ENCODE results near the gene PHF14. TPM values are rescaled to one million over a fixed set of nuclear protein-coding genes. Genes with fewer than 3 reads are reported as not detected.

PHF14 gene
- polyA plus RNA-seq, 4 donors, result 18.6 to 27.9 (median 25.1) TPM

DNA sequence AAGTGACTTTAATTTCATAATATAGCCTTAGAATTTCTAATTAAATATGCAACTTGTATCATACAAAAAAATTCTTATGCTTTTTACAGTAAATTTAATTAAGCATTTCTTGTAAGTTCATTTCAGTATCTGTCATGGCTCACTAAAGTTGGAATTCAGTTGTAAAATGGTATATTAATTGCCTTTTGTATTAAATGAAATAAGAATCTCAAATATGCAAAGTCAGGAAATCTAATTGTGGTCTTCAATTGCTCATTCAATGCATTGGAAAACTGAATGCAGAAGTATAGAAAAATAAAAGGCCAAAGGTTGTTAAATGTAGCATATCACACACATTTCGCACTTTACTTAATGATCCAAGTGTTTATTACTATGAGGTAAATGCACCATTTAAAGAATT, 189.5 kb downstream of the PHF14 start:
- Histone ChIP-seq H3K27me3 (ENCODE audit: control insufficient read depth in 3 of 3, insufficient read depth in 3 of 3, low read length in 3 of 3) (no peaks in the 10 kb centered on the region), H3K9me3 (ENCODE audit: control insufficient read depth in 2 of 2, insufficient read depth in 1 of 2, low read depth in 1 of 2, low read length in 1 of 2) (no peaks in the 10 kb centered on the region), H3K27ac (ENCODE audit: low read depth in 1 of 3, low read length in 2 of 3) (no peak overlapping the region), H3K4me1 (ENCODE audit: control insufficient read depth in 3 of 3, insufficient read depth in 2 of 3, low read depth in 1 of 3, low read length in 2 of 3) (no peaks in the 10 kb centered on the region), H3K36me3 (ENCODE audit: control insufficient read depth in 3 of 3, insufficient read depth in 2 of 3, low read depth in 1 of 3, low read length in 3 of 3) (peaks cover 0 to 3% (median 0%) of the 10 kb centered on the region in 3 donors), H3K4me3 (ENCODE audit: low read depth in 1 of 3, low read length in 3 of 3) (no peak overlapping the region)
- 96 to 97% (median 96%) methylated on average over 1 of the region's 1 CpG for WGBS, 3 donors
- FAIRE-seq (no peak), DNase-seq (no peak)

DNA sequence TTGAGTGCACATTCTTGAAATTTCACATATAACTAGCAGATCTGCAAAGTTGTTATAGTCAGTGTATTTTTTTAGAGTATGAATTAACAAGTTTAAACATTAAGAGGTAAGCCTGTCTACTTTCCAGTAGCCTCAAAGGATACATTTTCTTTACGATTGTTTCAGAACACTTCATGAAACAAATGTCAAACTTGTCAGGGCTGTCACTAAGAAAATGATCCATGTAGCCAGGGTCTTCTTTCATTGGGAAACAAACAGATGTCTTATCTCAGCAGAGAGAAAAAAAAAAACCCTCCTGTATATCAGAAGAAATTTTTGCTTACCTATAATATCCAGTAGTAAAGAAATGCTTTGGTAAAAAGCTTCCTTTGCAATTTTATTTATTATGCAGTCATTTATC, 192.4 kb downstream of the PHF14 start:
- no peaks in the 10 kb centered on the region for H3K9me3 ChIP-seq (ENCODE audit: control insufficient read depth in 2 of 2, insufficient read depth in 1 of 2, low read depth in 1 of 2, low read length in 1 of 2)
- no peaks in the 10 kb centered on the region for H3K27me3 ChIP-seq (ENCODE audit: control insufficient read depth in 3 of 3, insufficient read depth in 3 of 3, low read length in 3 of 3)
- H3K27ac ChIP-seq (ENCODE audit: low read depth in 1 of 3, low read length in 2 of 3), result no peak overlapping the region
- no peaks in the 10 kb centered on the region for H3K4me1 ChIP-seq (ENCODE audit: control insufficient read depth in 3 of 3, insufficient read depth in 2 of 3, low read depth in 1 of 3, low read length in 2 of 3)
- H3K36me3 ChIP-seq (ENCODE audit: control insufficient read depth in 3 of 3, insufficient read depth in 2 of 3, low read depth in 1 of 3, low read length in 3 of 3), result peaks cover 0 to 3% (median 0%) of the 10 kb centered on the region in 3 donors
- H3K4me3 ChIP-seq (ENCODE audit: low read depth in 1 of 3, low read length in 3 of 3), result no peak overlapping the region
- no peak for FAIRE-seq
- WGBS, 3 donors, result 91 to 93% (median 92%) methylated on average over 1 of the region's 1 CpG
- DNase-seq, result no peak

DNA sequence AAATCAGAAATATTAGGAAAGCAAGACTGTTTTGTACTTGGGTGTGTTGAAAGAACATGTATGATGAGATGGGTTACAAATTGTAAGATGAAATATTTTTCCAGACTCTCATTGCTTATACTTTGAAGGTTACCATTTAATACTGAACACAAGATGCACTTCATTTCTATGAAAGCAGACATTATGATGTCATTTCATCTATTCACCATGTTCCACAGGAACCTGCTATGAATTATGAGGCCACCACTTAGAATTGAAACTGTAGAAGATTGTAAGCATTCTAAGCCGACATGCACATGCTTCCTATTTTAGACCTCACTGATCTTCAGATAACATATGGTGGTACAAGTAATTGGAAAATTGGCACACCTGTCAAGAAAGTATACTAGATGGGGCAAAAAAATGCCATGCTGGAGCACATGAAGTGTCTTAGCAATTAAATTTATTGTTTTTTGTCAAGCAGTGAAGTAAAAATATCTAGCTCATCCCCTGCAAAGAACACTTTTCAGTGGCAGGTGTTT, 195.0 kb downstream of the PHF14 start:
- FAIRE-seq (no peak), DNase-seq (no peak)
- no peaks in the 10 kb centered on the region for H3K4me1 ChIP-seq (ENCODE audit: control insufficient read depth in 3 of 3, insufficient read depth in 2 of 3, low read depth in 1 of 3, low read length in 2 of 3)
- no peaks in the 10 kb centered on the region for H3K27me3 ChIP-seq (ENCODE audit: control insufficient read depth in 3 of 3, insufficient read depth in 3 of 3, low read length in 3 of 3)
- no peak overlapping the region for H3K4me3 ChIP-seq (ENCODE audit: low read depth in 1 of 3, low read length in 3 of 3)
- 73 to 97% (median 86%) methylated on average over 1 of the region's 1 CpG for WGBS, 3 donors
- H3K36me3 ChIP-seq (ENCODE audit: control insufficient read depth in 3 of 3, insufficient read depth in 2 of 3, low read depth in 1 of 3, low read length in 3 of 3), result peaks cover 0 to 3% (median 0%) of the 10 kb centered on the region in 3 donors
- no peaks in the 10 kb centered on the region for H3K9me3 ChIP-seq (ENCODE audit: control insufficient read depth in 2 of 2, insufficient read depth in 1 of 2, low read depth in 1 of 2, low read length in 1 of 2)
- no peak overlapping the region for H3K27ac ChIP-seq (ENCODE audit: low read depth in 1 of 3, low read length in 2 of 3)

DNA sequence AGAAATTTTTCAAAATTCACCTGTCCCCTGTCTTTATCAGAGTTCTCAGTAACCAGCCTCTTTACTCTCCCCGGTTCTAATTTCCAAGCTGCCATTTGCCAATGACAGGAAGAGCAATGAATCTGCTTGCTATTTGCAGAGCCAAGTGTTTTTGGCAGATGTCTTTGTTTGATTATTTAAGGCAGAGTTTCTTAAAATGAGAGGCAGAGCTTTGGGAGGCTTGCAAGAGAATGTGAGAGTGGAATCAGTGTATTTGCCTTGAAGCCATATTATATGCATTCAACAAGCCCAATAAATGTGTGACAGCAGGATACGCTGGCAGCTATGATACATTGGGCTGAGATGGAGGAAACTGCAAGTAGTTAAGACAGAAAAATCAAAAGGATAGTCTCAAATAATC, 196.5 kb downstream of the PHF14 start:
- Histone ChIP-seq H3K27me3 (ENCODE audit: control insufficient read depth in 3 of 3, insufficient read depth in 3 of 3, low read length in 3 of 3) (no peaks in the 10 kb centered on the region), H3K27ac (ENCODE audit: low read depth in 1 of 3, low read length in 2 of 3) (no peak overlapping the region), H3K36me3 (ENCODE audit: control insufficient read depth in 3 of 3, insufficient read depth in 2 of 3, low read depth in 1 of 3, low read length in 3 of 3) (no peaks in the 10 kb centered on the region), H3K9me3 (ENCODE audit: control insufficient read depth in 2 of 2, insufficient read depth in 1 of 2, low read depth in 1 of 2, low read length in 1 of 2) (no peaks in the 10 kb centered on the region), H3K4me3 (ENCODE audit: low read depth in 1 of 3, low read length in 3 of 3) (no peak overlapping the region), H3K4me1 (ENCODE audit: control insufficient read depth in 3 of 3, insufficient read depth in 2 of 3, low read depth in 1 of 3, low read length in 2 of 3) (no peaks in the 10 kb centered on the region)
- 56 to 89% (median 85%) methylated on average over 2 of the region's 2 CpGs for WGBS, 3 donors
- DNase-seq, result no peak
- FAIRE-seq, result no peak

DNA sequence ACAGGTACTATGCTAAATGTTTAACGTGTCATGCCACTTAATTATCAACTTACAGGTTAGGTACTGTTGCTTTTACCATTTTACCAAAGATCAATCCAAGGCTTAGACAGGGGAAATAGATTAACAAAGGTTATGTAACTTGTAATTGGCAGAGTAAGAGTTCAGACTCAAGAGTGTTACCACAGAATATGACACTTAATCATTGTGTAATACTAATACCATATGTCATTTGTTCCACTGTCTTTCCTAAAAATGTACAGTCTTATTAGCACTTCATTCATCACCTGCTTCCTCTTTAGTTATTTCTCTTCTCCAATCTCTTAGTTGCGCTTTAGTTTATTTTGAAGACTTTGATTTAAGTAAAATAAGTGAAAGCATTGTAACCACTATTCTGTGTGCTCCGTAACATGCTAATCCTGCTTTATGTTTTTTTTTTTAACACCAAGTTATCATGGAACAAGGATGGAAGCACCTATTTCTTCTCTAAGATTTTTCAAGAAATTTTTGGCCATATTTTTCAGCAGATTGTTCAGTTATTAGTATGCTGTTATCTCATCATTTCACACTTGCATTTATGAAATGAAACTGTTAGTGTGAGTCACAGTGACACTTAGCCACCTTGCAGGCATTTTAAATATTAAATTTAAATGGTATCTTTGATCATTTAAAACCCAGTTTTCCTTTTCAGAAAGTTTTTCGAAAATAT, 197.3 kb downstream of the PHF14 start:
- DNase-seq (no peak), FAIRE-seq (no peak)
- no peaks in the 10 kb centered on the region for H3K9me3 ChIP-seq (ENCODE audit: control insufficient read depth in 2 of 2, insufficient read depth in 1 of 2, low read depth in 1 of 2, low read length in 1 of 2)
- no peaks in the 10 kb centered on the region for H3K4me1 ChIP-seq (ENCODE audit: control insufficient read depth in 3 of 3, insufficient read depth in 2 of 3, low read depth in 1 of 3, low read length in 2 of 3)
- no peak overlapping the region for H3K4me3 ChIP-seq (ENCODE audit: low read depth in 1 of 3, low read length in 3 of 3)
- no peak overlapping the region for H3K27ac ChIP-seq (ENCODE audit: low read depth in 1 of 3, low read length in 2 of 3)
- no peaks in the 10 kb centered on the region for H3K27me3 ChIP-seq (ENCODE audit: control insufficient read depth in 3 of 3, insufficient read depth in 3 of 3, low read length in 3 of 3)
- no peaks in the 10 kb centered on the region for H3K36me3 ChIP-seq (ENCODE audit: control insufficient read depth in 3 of 3, insufficient read depth in 2 of 3, low read depth in 1 of 3, low read length in 3 of 3)
- WGBS, 3 donors, result 85 to 88% (median 87%) methylated on average over 4 of the region's 4 CpGs

DNA sequence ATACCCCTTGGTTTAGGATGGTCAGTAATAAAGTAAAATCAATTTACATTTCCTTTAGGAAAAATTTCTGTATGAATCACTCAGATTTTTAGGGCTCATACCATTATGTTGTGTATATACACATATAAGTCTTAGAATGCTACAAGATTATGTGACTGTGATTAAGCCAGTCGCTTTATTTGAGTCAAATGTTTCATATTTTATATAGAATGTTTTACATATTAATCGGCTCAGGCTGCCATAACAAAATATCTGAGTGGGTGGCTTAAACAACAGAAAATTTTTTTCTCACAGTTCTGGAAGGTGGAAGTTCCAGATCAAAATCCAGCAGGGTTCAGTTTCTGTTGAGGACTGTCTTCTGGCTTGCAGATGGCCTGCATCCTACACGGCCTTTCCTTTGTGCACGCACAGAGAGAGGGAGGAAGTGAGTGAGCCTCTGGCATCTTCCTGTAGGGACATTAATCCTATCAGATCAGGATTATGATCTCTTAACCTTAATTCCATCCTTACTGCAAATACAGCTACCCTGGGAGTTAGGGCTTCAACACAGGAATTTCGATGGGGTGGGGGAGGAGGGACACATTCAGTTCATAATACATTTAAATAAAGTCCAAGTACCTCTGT, 198.0 kb downstream of the PHF14 start:
- H3K27me3 ChIP-seq (ENCODE audit: control insufficient read depth in 3 of 3, insufficient read depth in 3 of 3, low read length in 3 of 3), result no peaks in the 10 kb centered on the region
- H3K4me1 ChIP-seq (ENCODE audit: control insufficient read depth in 3 of 3, insufficient read depth in 2 of 3, low read depth in 1 of 3, low read length in 2 of 3), result no peaks in the 10 kb centered on the region
- H3K27ac ChIP-seq (ENCODE audit: low read depth in 1 of 3, low read length in 2 of 3), result no peak overlapping the region
- H3K36me3 ChIP-seq (ENCODE audit: control insufficient read depth in 3 of 3, insufficient read depth in 2 of 3, low read depth in 1 of 3, low read length in 3 of 3), result no peaks in the 10 kb centered on the region
- no peak overlapping the region for H3K4me3 ChIP-seq (ENCODE audit: low read depth in 1 of 3, low read length in 3 of 3)
- H3K9me3 ChIP-seq (ENCODE audit: control insufficient read depth in 2 of 2, insufficient read depth in 1 of 2, low read depth in 1 of 2, low read length in 1 of 2), result no peaks in the 10 kb centered on the region
- FAIRE-seq (no peak), DNase-seq (no peak)
- 77 to 89% (median 87%) methylated on average over 5 of the region's 5 CpGs for WGBS, 3 donors

DNA sequence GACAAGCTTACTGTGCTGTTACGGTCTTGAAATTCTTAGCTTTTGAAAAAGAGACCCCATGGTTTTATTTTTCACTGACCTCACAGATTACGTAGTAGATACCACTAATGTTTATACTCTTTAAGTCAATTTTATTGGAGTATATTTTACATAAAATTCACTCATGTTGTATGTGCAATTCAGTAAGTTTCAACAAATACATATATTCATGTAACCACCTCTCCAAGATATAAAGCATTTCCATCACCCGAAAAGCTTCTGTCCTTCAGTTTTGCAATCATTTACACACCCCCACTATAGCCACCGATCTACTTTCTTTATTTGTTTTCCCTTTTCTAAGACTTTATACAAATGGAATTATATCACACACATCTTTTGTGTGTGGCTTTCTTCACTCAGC, 199.2 kb downstream of the PHF14 start:
- FAIRE-seq (no peak), DNase-seq (no peak)
- Histone ChIP-seq H3K4me3 (ENCODE audit: low read depth in 1 of 3, low read length in 3 of 3) (no peak overlapping the region), H3K9me3 (ENCODE audit: control insufficient read depth in 2 of 2, insufficient read depth in 1 of 2, low read depth in 1 of 2, low read length in 1 of 2) (no peaks in the 10 kb centered on the region), H3K4me1 (ENCODE audit: control insufficient read depth in 3 of 3, insufficient read depth in 2 of 3, low read depth in 1 of 3, low read length in 2 of 3) (no peaks in the 10 kb centered on the region), H3K36me3 (ENCODE audit: control insufficient read depth in 3 of 3, insufficient read depth in 2 of 3, low read depth in 1 of 3, low read length in 3 of 3) (no peaks in the 10 kb centered on the region), H3K27ac (ENCODE audit: low read depth in 1 of 3, low read length in 2 of 3) (no peak overlapping the region), H3K27me3 (ENCODE audit: control insufficient read depth in 3 of 3, insufficient read depth in 3 of 3, low read length in 3 of 3) (no peaks in the 10 kb centered on the region)
- WGBS, 3 donors, result 92 to 96% (median 94%) methylated on average over 4 of the region's 4 CpGs

DNA sequence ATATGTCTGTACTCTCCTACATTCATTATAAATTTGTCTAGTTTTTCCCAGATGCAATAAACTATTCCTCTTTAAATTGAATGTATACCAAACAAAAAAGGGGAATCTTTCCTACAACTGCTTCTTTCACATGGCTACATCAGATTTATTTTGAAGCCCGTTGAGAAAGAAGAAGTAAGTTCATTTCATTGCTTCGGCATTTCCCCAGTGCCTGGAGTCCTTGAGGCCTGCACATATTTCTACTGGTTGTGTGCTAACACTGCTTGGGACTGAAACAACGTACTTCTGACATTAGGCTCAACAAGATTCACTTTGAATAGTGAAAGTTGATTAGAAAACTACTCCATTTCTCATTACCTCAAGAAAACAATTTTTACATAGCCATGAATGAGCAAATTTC, 201.7 kb downstream of the PHF14 start:
- no peaks in the 10 kb centered on the region for H3K9me3 ChIP-seq (ENCODE audit: control insufficient read depth in 2 of 2, insufficient read depth in 1 of 2, low read depth in 1 of 2, low read length in 1 of 2)
- no peaks in the 10 kb centered on the region for H3K36me3 ChIP-seq (ENCODE audit: control insufficient read depth in 3 of 3, insufficient read depth in 2 of 3, low read depth in 1 of 3, low read length in 3 of 3)
- no peak overlapping the region for H3K27ac ChIP-seq (ENCODE audit: low read depth in 1 of 3, low read length in 2 of 3)
- WGBS, 3 donors, result 63 to 73% (median 67%) methylated on average over 3 of the region's 3 CpGs
- H3K4me1 ChIP-seq (ENCODE audit: control insufficient read depth in 3 of 3, insufficient read depth in 2 of 3, low read depth in 1 of 3, low read length in 2 of 3), result no peaks in the 10 kb centered on the region
- H3K4me3 ChIP-seq (ENCODE audit: low read depth in 1 of 3, low read length in 3 of 3), result no peak overlapping the region
- DNase-seq, result peak in 1 of 2 donors; percentile 41
- no peak for FAIRE-seq
- H3K27me3 ChIP-seq (ENCODE audit: control insufficient read depth in 3 of 3, insufficient read depth in 3 of 3, low read length in 3 of 3), result no peaks in the 10 kb centered on the region

Measured in small intestine (tissue), 7 donors.